Measurements from ENCODE around the gene MTLN. TPM values are rescaled to one million over a fixed set of nuclear protein-coding genes. Genes with fewer than 3 reads are reported as not detected.

MTLN gene
- total RNA-seq, 6 donors from 2014 or later = 25.1 to 113 (median 59.4) TPM

DNA sequence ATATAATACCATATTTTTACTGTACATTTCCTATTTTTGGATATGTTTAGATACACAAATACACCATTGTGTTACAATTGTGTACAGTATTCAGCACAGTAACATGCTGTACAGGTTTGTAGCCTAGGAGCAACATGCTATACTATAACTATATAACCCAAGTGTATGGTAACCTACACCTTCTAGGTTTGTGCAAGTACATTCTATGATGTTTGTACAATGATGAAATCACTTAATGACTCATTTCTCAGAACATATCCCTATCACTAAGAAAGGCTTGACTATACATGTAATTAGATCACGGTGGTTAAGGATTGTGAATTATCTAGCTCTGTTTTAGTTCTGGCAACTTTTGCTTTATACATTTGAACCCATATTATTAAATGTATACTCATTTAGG lies 38.8 kb downstream of the MTLN start:
- H3K27ac ChIP-seq = no peak overlapping the region
- WGBS, 2 donors = 62 to 72% methylated on average over 1 of the region's 1 CpG
- TF ChIP-seq CTCF (IDR thresholded peaks at IDR 0.05) (no peak), POLR2AphosphoS5 (IDR thresholded peaks at IDR 0.05) (no peak), POLR2A (IDR thresholded peaks at IDR 0.05) (no peak), EP300 (IDR thresholded peaks at IDR 0.05) (no peak)
- H3K36me3 ChIP-seq = no peaks in the 10 kb centered on the region
- no peaks in the 10 kb centered on the region for H3K4me1 ChIP-seq
- H3K9me3 ChIP-seq = no peaks in the 10 kb centered on the region
- DNase-seq = no peak
- no peak overlapping the region for H3K4me3 ChIP-seq
- ATAC-seq (ENCODE audit: low FRiP score in 2 of 2) = no peak
- no peaks in the 10 kb centered on the region for H3K27me3 ChIP-seq

GRCh38 chr2:110172506-110172905 lies 39.8 kb downstream of the MTLN start:
- ATAC-seq (ENCODE audit: low FRiP score in 2 of 2) = no peak

DNA sequence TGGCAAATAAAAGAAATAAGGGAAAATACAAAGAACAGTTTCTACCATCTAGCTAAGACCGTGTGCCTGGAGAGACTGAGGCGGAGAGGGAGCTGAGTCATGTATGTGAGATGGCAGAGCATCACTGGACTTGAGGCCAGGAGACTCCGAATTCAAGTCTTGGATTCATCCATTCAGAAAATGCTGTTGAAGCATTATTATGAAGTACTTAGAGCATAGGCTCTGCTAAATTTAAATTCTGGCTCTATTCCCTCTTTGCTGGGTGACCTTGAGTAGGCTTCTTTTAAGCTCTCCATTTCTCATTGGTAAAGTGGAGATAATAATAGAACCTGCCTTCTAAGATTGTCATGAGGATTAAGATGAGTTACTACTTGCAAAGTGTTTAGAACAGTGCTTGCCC lies 42.2 kb downstream of the MTLN start:
- H3K4me1 ChIP-seq = no peaks in the 10 kb centered on the region
- no peak overlapping the region for H3K27ac ChIP-seq
- 94% methylated on average over 3 of the region's 3 CpGs for WGBS, 2 donors
- DNase-seq (no peak), ATAC-seq (ENCODE audit: low FRiP score in 2 of 2) (no peak)
- H3K9me3 ChIP-seq = no peaks in the 10 kb centered on the region
- no peaks in the 10 kb centered on the region for H3K36me3 ChIP-seq
- no peak overlapping the region for H3K4me3 ChIP-seq
- no peaks in the 10 kb centered on the region for H3K27me3 ChIP-seq
- TF ChIP-seq POLR2A (IDR thresholded peaks at IDR 0.05) (no peak), EP300 (IDR thresholded peaks at IDR 0.05) (no peak), POLR2AphosphoS5 (IDR thresholded peaks at IDR 0.05) (no peak), CTCF (IDR thresholded peaks at IDR 0.05) (no peak)

More at GRCh38 chr2:110172506-110172905, 39.8 kb downstream of the MTLN start:
- no peak overlapping the region for H3K27ac ChIP-seq
- H3K9me3 ChIP-seq = no peaks in the 10 kb centered on the region
- no peak for TF ChIP-seq CTCF (IDR thresholded peaks at IDR 0.05)
- no peak for TF ChIP-seq EP300 (IDR thresholded peaks at IDR 0.05)
- no peak for TF ChIP-seq POLR2AphosphoS5 (IDR thresholded peaks at IDR 0.05)
- no peak for TF ChIP-seq POLR2A (IDR thresholded peaks at IDR 0.05)
- WGBS, 2 donors = 91 to 94% methylated on average over 6 of the region's 6 CpGs
- H3K4me1 ChIP-seq = no peaks in the 10 kb centered on the region
- H3K4me3 ChIP-seq = no peak overlapping the region
- no peaks in the 10 kb centered on the region for H3K27me3 ChIP-seq
- H3K36me3 ChIP-seq = no peaks in the 10 kb centered on the region
- no peak for DNase-seq

GRCh38 chr2:110167326-110168000 lies 44.9 kb downstream of the MTLN start:
- H3K36me3 ChIP-seq = no peaks in the 10 kb centered on the region
- ATAC-seq (ENCODE audit: low FRiP score in 2 of 2) (no peak), DNase-seq (no peak)
- no peak overlapping the region for H3K27ac ChIP-seq
- no peaks in the 10 kb centered on the region for H3K4me1 ChIP-seq
- 70 to 80% methylated on average over 5 of the region's 5 CpGs for WGBS, 2 donors
- TF ChIP-seq POLR2A (IDR thresholded peaks at IDR 0.05) (no peak), POLR2AphosphoS5 (IDR thresholded peaks at IDR 0.05) (no peak), EP300 (IDR thresholded peaks at IDR 0.05) (no peak), CTCF (IDR thresholded peaks at IDR 0.05) (no peak)
- no peaks in the 10 kb centered on the region for H3K9me3 ChIP-seq
- H3K4me3 ChIP-seq = no peak overlapping the region
- no peaks in the 10 kb centered on the region for H3K27me3 ChIP-seq

GRCh38 chr2:110166266-110166665 lies 46.1 kb downstream of the MTLN start:
- DNase-seq = no peak
- no peaks in the 10 kb centered on the region for H3K36me3 ChIP-seq
- H3K4me1 ChIP-seq = no peaks in the 10 kb centered on the region
- TF ChIP-seq CTCF (IDR thresholded peaks at IDR 0.05) (no peak), EP300 (IDR thresholded peaks at IDR 0.05) (no peak), POLR2A (IDR thresholded peaks at IDR 0.05) (no peak), POLR2AphosphoS5 (IDR thresholded peaks at IDR 0.05) (no peak)
- no peaks in the 10 kb centered on the region for H3K9me3 ChIP-seq
- no peak for ATAC-seq (ENCODE audit: low FRiP score in 2 of 2)
- H3K27ac ChIP-seq = no peak overlapping the region
- no peak overlapping the region for H3K4me3 ChIP-seq
- H3K27me3 ChIP-seq = no peaks in the 10 kb centered on the region
- 91 to 97% methylated on average over 2 of the region's 2 CpGs for WGBS, 2 donors

Measured in upper lobe of left lung (tissue), 6 donors.